MM.1S (cell line): ENCODE data around the gene TEKTIP1.

Experiments
- EZH2 ChIP-seq: fragments of 300-600 bp; sonication (generic); optimal IDR thresholded peaks from 2 replicates; pipeline ENCODE3; 2017; ENCODE audit warnings: low read depth, mild to moderate bottlenecking, antibody characterized with exemption, low read length, mixed read lengths
- EZH2phosphoT487 ChIP-seq: fragments of 300-600 bp; sonication (generic); IDR thresholded peaks from 2 replicates; pipeline ENCODE4 v1.6.1; 2018; ENCODE audit warnings: antibody characterized with exemption, low read length
- TF ChIP-seq, protein P1 (sequence below): fragments of 300-600 bp; sonication (generic); IDR thresholded peaks from 2 replicates; pipeline ENCODE4 v1.5.1; 2016; ENCODE audit warnings: antibody characterized with exemption, low read length, mixed read lengths

- TF ChIP-seq EZH2phosphoT487 (no peak), EZH2 (no peak)
- TF ChIP-seq, protein P1, sequence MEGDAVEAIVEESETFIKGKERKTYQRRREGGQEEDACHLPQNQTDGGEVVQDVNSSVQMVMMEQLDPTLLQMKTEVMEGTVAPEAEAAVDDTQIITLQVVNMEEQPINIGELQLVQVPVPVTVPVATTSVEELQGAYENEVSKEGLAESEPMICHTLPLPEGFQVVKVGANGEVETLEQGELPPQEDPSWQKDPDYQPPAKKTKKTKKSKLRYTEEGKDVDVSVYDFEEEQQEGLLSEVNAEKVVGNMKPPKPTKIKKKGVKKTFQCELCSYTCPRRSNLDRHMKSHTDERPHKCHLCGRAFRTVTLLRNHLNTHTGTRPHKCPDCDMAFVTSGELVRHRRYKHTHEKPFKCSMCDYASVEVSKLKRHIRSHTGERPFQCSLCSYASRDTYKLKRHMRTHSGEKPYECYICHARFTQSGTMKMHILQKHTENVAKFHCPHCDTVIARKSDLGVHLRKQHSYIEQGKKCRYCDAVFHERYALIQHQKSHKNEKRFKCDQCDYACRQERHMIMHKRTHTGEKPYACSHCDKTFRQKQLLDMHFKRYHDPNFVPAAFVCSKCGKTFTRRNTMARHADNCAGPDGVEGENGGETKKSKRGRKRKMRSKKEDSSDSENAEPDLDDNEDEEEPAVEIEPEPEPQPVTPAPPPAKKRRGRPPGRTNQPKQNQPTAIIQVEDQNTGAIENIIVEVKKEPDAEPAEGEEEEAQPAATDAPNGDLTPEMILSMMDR, result no peak
These were observed 10.9 kb upstream of the TEKTIP1 start for GRCh38 chr19:3528080-3528479.
